ENCODE measurements around the gene PLCH2.
"Not testable (repeated sequence)": the region's sequence is repeated elsewhere in the genome, so short reads cannot be mapped to it uniquely, and the experiment has no call there.

- TF ChIP-seq ZNF224 (CRISPR knock-in tag; IDR thresholded peaks at IDR 0.05); ZNF764 (CRISPR knock-in tag; IDR thresholded peaks at IDR 0.05; ENCODE audit: low read depth); EHMT2 (IDR thresholded peaks at IDR 0.05); ZNF253 (CRISPR knock-in tag; conservative IDR thresholded peaks at IDR 0.05); KDM1A (IDR thresholded peaks at IDR 0.05); SIN3A (IDR thresholded peaks at IDR 0.05; ENCODE audit: borderline replicate concordance in 2 of 2, control insufficient read depth in 1 of 2, low read depth in 2 of 2, low read length in 2 of 2); HCFC1 (IDR thresholded peaks at IDR 0.05; ENCODE audit: low read depth, low read length): not testable (repeated sequence)
These were observed 73.4 kb downstream of the PLCH2 start for GRCh38 chr1:2549367-2550029.
